T-helper 2 cell treated with Interferon-gamma antibody and Interleukin-4, amounts not matched to agents 100 ng/mL and 5 ng/mL, for 36 hours (primary cell): ENCODE measurements around the gene UBE2S. TPM values are rescaled to one million over a fixed set of nuclear protein-coding genes. Genes with fewer than 3 reads are reported as not detected.

Source experiments
- total RNA-seq: library from RNA; stranded (reverse); gene quantifications from 2 replicates; pipeline ENCODE4 v1.2.3, GENCODE V29; 2022

Gene UBE2S
- total RNA-seq, 1 donor from 2014 or later, result 217 TPM

Other genes starting within 250 kb of the UBE2S start
- gene DNAAF3, start 241.2 kb downstream of the UBE2S start, total RNA-seq, result 0.18 TPM in 1 of 2 replicates, not detected in the other
- gene SYT5, start 227.5 kb downstream of the UBE2S start, total RNA-seq, result not detected in 2 replicates
- gene PTPRH, start 198.3 kb downstream of the UBE2S start, total RNA-seq, result not detected in 2 replicates
- gene TMEM86B, start 179.0 kb downstream of the UBE2S start, total RNA-seq, result 9.4 and 9.6 TPM in 2 replicates
- gene PPP6R1, start 148.8 kb downstream of the UBE2S start, total RNA-seq, result 218 and 224 TPM in 2 replicates
- gene HSPBP1, start 127.7 kb downstream of the UBE2S start, total RNA-seq, result 35.6 and 35.7 TPM in 2 replicates
- gene BRSK1, start 123.8 kb downstream of the UBE2S start, total RNA-seq, result 4.9 and 5.3 TPM in 2 replicates
- 0.39 and 0.89 TPM in 2 replicates for gene TMEM150B, start 82.4 kb downstream of the UBE2S start, total RNA-seq
- gene KMT5C, start 67.9 kb downstream of the UBE2S start, total RNA-seq, result 17.5 and 18.9 TPM in 2 replicates
- gene COX6B2, start 53.1 kb downstream of the UBE2S start, total RNA-seq, result 0.45 and 0.64 TPM in 2 replicates
- not detected in 2 replicates for gene GARIN5B, start 44.5 kb downstream of the UBE2S start, total RNA-seq
- gene IL11, start 37.3 kb downstream of the UBE2S start, total RNA-seq, result 0.55 and 0.61 TPM in 2 replicates
- gene TMEM190, start 31.0 kb downstream of the UBE2S start, total RNA-seq, result not detected in 2 replicates
- 10.3 and 11.7 TPM in 2 replicates for gene TMEM238, start 23.5 kb downstream of the UBE2S start, total RNA-seq
- 2,481 and 2,547 TPM in 2 replicates for gene RPL28, start 21.9 kb downstream of the UBE2S start, total RNA-seq
- not detected in 2 replicates for gene SHISA7, start 35.5 kb upstream of the UBE2S start, total RNA-seq
- gene ISOC2, start 53.9 kb upstream of the UBE2S start, total RNA-seq, result 23.2 and 25.3 TPM in 2 replicates
- not detected in 2 replicates for gene C19orf85, start 57.0 kb upstream of the UBE2S start, total RNA-seq
- 6.6 and 10.3 TPM in 2 replicates for gene ZNF628, start 68.8 kb upstream of the UBE2S start, total RNA-seq
- 9.3 and 12.3 TPM in 2 replicates for gene NAT14, start 77.4 kb upstream of the UBE2S start, total RNA-seq
- gene SSC5D, start 80.6 kb upstream of the UBE2S start, total RNA-seq, result 0.23 and 0.30 TPM in 2 replicates
- gene SBK2, start 129.3 kb upstream of the UBE2S start, total RNA-seq, result not detected in 2 replicates
- gene SBK3, start 137.8 kb upstream of the UBE2S start, total RNA-seq, result not detected in 2 replicates
- gene ZNF579, start 173.1 kb upstream of the UBE2S start, total RNA-seq, result 6.5 and 6.7 TPM in 2 replicates
- 14.4 and 14.7 TPM in 2 replicates for gene FIZ1, start 191.7 kb upstream of the UBE2S start, total RNA-seq
- gene ZNF524, start 192.5 kb upstream of the UBE2S start, total RNA-seq, result 21.0 and 21.2 TPM in 2 replicates
- 12.3 and 13.2 TPM in 2 replicates for gene ZNF865, start 197.9 kb upstream of the UBE2S start, total RNA-seq
- gene ZNF784, start 216.8 kb upstream of the UBE2S start, total RNA-seq, result 4.9 and 5.0 TPM in 2 replicates
- 29.9 and 30.8 TPM in 2 replicates for gene ZNF580, start 233.2 kb upstream of the UBE2S start, total RNA-seq
- 21.0 and 22.4 TPM in 2 replicates for gene ZNF581, start 235.9 kb upstream of the UBE2S start, total RNA-seq
- gene CCDC106, start 240.4 kb upstream of the UBE2S start, total RNA-seq, result 6.5 and 7.0 TPM in 2 replicates
- 298 and 303 TPM in 2 replicates for gene U2AF2, start 247.2 kb upstream of the UBE2S start, total RNA-seq